Cerebellar nuclear complex (tissue), 1 donor: Measurements from ENCODE around the gene GNLY.

Experiments
- DNase-seq, 2 experiments: peaks; one replicate each; lab custom pipeline; 2025; lab: John Stamatoyannopoulos, UW

GNLY gene

DNA sequence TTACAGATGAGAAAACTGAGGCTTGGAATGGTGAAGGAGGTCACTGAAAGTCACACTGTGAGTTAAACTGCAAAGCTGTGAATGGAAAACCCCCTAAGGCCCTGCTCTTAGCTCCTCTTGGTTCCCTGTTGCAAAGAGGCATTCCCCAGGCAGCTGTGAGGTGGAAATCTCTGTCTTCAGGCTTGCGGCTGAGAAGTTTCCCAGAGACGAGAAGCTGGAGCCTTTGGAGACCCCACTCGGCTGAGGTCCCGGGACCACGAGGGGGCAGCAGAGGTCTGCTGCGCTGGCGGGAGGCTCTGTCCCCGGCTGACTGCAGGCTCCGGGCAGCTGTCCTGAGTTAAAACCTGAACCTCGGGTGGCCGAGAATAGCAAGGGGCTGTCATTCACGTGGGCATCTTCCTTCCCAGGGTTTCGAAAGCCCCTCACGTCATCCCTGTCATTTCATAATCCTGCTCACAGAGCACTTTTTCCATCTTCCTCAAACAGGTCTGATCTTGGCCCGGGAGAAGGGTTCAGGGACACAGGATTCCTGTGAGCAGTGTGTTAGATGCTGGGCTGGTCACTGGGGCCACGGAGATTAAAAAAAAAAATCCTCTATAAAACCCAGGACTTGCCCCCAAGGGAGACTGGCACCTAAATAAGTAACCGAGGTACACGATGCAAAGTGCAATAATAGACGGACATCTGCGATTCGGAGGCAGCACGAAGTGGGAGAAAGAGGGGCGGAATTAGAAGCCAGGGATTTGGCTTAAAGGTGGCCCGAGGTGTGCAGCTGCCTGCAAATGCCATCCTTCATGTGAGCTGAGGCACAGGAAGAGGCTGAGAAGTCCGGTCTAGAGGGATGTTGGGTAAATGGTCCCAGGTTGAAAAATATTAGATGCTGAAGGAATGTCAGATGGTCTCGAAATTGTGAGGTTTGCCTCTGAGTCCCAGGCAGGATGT lies 35.0 kb downstream of the GNLY start:
- no peak for DNase-seq

DNA sequence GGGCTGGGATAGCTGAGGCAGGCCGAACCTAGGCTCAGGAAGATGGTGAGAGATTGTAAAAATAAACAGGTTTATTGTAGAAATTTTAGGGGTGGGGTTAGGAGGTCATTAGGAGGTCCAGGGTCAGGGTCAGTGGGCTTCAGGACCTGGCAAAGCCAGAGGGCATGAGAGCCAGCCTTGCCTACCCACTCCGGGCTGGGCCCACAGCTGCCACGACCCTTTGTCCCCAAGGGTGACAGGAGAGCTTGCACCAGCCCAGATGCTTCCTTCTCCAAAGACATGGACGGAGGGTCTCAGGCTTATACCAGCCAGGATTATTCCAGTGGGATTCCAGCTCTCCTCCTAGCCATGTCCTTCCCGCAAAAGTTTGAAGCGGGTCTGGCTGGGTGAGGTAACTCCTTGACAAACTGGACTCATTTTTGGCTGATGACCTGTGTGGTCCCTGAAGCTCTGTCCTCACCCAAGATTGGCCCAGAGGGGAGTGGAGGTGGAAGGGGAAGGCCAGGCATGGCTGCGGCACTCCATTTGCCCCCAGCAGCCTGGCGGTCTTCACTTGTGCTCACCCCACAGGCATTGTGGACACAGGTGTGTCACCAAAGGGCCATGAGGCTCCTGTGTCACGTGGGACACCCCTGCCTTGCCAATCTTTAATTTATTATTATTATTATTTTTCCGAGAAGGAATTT lies 35.8 kb downstream of the GNLY start:
- no peak for DNase-seq

DNA sequence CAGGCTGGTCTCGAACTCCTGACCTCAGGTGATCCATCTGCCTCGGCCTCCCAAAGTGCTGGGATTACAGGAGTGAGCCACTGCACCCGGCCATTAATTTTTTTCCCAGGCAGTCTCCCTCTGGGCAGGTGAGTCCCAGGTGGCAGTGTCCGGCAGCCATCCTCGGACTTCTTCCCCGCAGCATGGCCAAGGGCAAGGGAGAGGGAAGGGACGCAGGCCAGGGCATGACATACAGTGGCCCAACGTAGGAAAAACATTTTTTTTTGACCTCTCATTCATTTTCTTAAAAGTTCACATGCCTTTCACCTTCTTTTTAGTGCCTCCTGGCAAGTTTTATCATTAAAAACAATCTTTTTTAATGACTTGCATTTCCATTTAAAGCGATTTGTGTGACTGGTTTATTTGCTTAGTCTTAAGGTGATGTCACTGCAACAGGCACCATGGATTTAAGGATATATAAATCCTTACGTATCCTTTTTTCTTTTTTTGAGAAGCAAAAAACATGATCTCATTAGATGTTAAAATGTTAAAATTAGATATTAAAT lies 36.6 kb downstream of the GNLY start:
- DNase-seq = no peak

- no peak for DNase-seq
Observed at GRCh38 chr2:85731606-85732005, 37.4 kb downstream of the GNLY start.

- no peak for DNase-seq
Observed at GRCh38 chr2:85732467-85733120, 38.4 kb downstream of the GNLY start.

- DNase-seq = no peak
Observed at GRCh38 chr2:85733121-85733960, 39.2 kb downstream of the GNLY start.

- no peak for DNase-seq
Observed at GRCh38 chr2:85734015-85734414, 39.9 kb downstream of the GNLY start.

GRCh38 chr2:85734942-85735608 lies 40.9 kb downstream of the GNLY start:
- no peak for DNase-seq

DNA sequence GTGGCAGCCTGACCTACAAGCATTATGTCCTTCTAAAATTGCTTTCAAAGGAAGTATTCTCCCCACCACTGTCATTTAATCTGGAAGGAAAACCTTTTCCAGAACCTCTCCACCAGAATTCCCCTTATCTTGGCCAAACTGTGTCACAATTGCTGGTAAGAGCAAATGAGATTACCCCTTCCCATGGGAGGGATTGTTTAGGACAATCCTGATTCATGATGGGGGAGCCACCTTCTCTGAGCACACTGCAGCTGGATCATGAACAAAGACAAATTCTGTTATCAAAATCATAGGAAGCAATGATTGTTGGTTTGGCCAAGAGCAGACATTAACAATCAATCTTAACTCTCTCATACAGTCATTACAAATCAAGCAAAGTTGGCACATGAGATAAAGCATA lies 41.5 kb downstream of the GNLY start:
- no peak for DNase-seq

GRCh38 chr2:85736456-85737355 lies 42.5 kb downstream of the GNLY start:
- DNase-seq = no peak

DNA sequence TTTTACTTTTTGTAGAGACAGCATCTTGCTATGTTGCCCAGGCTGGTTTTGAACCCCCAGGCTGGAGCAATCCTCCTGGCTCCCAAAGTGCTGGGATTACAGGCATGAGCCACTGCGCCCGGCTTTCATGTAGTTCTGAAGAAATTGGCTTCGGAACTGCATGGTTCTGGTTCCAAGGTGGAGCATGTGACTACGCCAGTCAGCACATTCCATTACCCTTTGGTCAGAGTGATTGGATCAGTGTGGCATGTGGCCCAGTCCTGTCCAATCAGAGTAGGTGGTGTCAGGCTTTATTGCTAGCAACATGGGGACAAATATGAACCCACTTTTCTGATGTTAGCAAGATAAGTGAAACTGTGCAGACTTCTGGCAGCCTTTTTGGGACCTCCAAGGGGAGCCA lies 43.3 kb downstream of the GNLY start:
- no peak for DNase-seq

GRCh38 chr2:85737961-85738360 lies 43.8 kb downstream of the GNLY start:
- DNase-seq = no peak

GRCh38 chr2:85740193-85740592 lies 46.0 kb downstream of the GNLY start:
- DNase-seq = no peak

- DNase-seq = no peak
Observed at GRCh38 chr2:85741211-85741832, 47.2 kb downstream of the GNLY start.

GRCh38 chr2:85741833-85742455 lies 47.8 kb downstream of the GNLY start:
- no peak for DNase-seq

DNA sequence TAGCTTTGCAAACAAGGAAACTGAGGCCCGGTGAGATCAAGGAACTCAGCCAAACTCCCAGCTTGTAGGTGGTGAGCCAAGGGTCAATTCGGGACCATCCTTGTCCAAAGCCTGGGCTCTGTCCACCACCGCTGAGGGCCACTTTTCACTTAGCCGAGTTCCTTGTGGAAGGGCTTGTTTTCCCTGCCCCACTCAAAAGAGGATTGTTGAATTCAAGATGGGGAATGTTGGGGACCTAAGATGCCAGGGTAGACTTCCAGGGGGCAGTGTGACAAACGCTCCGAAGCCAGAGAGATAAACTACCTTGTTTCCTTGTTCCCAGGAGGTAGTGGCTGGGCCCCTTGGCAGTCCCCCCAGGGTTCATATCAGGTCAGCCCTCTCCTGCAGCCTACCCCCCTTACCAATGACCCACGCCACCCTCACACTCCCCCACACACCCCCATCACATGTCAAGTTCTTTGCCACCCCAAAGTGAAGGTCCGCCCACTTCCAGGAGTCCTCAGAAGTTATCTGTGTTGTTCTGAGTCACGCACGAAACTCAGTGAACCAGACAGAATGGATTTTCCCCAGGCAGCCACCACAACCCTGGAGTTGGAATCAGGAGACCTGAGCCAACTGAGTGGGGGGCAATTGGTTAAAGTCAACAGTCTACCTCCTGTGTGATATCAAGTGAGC lies 49.3 kb downstream of the GNLY start:
- DNase-seq = no peak

DNA sequence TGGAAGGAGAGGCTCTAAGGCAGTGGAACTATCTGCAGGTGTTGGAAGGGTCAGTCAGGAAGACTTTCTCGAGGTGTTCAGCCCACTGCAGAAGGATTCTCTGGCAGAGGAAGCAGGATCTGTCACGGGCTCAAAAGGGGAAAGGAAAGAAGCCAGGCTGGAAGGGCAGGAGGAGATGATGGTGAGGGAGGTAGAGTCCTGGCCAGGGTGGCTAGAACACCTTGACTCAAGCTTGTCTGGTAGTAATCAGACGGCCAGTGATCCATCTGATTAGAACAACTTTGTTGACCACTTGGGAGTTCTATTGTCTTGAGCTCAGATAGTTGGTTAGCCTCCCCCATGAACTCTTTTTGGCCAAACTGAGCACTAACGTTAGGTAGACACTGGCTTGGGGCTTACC lies 49.9 kb downstream of the GNLY start:
- DNase-seq = no peak
